SH-SY5Y (cell line): ENCODE results near the gene C11orf86.

Experiments used
- GATA2 ChIP-seq: IDR thresholded peaks from 2 replicates; pipeline ENCODE4 v1.6.1; 2011; ENCODE audit warnings: mild to moderate bottlenecking, low read depth, low read length
- GATA3 ChIP-seq: IDR thresholded peaks from 2 replicates; pipeline ENCODE4 v1.6.1; 2011; ENCODE audit warnings: low read depth, mild to moderate bottlenecking, low read length, moderate library complexity

GRCh38 chr11:66966351-66966750 lies 8.8 kb upstream of the C11orf86 start:
- TF ChIP-seq GATA2 (no peak), GATA3 (no peak)
